ENCODE measurements around the gene LRMDA.

DNA sequence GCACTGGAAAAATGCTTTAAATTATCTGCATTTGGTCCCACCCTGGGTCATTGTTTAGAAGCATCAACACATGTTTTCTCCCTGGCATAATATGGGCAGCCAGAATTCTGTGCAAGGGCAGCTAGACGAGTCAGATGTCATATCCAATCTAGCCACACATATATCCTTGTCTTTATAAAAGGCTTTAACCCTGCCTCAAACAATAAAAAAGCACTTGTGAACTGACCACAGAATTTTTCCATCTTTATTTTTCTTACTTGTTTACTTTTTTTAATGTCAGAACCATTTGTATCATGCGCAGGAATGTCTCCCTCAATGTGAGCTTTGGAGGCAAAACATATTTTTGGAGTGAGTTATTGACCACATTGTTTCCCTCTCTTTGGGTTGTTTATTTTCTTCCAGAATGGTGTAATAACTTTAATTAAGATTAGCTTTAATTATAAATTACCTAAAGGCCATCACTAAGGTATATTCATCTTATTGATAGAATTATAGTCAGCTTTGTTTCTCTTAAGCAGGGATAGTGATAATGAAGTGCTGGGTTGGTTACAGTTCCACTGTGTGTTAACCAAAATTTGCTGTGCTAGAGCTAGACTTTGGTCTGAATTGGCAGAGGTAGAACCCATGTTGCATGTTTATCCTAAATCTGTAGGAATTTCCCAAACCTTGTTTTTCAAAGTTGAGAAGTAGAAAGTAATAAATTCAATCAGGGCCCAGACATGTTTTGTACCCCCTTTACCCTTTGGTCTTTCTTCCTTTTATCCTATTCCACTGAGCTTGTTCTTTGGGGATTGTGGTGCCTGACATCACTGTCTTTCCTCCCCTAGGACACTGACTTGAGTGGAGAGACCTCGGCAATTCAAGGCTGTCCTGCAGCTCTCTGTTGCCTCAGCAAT is 1127.8 kb downstream of the LRMDA start:
- TF ChIP-seq CTCF (IDR thresholded peaks at IDR 0.05) (no peak), EZH2 (IDR thresholded peaks at IDR 0.05) (no peak)

Measured in neural progenitor cell (in vitro differentiated cells).